ENCODE results near the gene ADAMTS12. TPM values are rescaled to one million over a fixed set of nuclear protein-coding genes. Genes with fewer than 3 reads are reported as not detected.
"Not testable (repeated sequence)": the region's sequence is repeated elsewhere in the genome, so short reads cannot be mapped to it uniquely, and the experiment has no call there.

The ADAMTS12 gene
- polyA plus RNA-seq, 3 donors = not detected

- 89% methylated on average over 1 of the region's 2 CpGs for WGBS (ENCODE audit: insufficient coverage)
- no peaks in the 10 kb centered on the region for H3K36me3 ChIP-seq (replicated peaks in 1 of 2; ENCODE audit: control insufficient read depth in 1 of 2, insufficient read depth in 2 of 2, low read length in 2 of 2)
- H3K4me3 ChIP-seq (replicated peaks in 1 of 3; ENCODE audit: low read depth in 2 of 3, low read length in 3 of 3) = no peak overlapping the region
- H3K9me3 ChIP-seq (replicated peaks in 1 of 2; ENCODE audit: control insufficient read depth in 1 of 2, insufficient read depth in 1 of 2, low read length in 2 of 2) = peaks cover 6 to 10% of the 10 kb centered on the region in 2 donors
- no peak overlapping the region for H3K9ac ChIP-seq (ENCODE audit: insufficient read depth, low read length, poor library complexity, severe bottlenecking)
- no peak overlapping the region for H2AFZ ChIP-seq (ENCODE audit: insufficient read depth, low read depth, low read length, poor library complexity, severe bottlenecking)
- Mint-ChIP-seq H3K36me3 (no peaks in the 10 kb centered on the region), H3K9me3 (peaks cover 2 to 21% (median 13%) of the 10 kb centered on the region in 7 donors), H3K4me1 (no peaks in the 10 kb centered on the region), H3K27ac (no peak overlapping the region), H3K27me3 (ENCODE audit: low read depth in 3 of 3) (peaks cover 0 to 2% (median 2%) of the 10 kb centered on the region in 3 donors), H3K4me3 (no peak overlapping the region)
- no peaks in the 10 kb centered on the region for H3K79me2 ChIP-seq (ENCODE audit: insufficient read depth, low read length)
- TF ChIP-seq, protein P1, sequence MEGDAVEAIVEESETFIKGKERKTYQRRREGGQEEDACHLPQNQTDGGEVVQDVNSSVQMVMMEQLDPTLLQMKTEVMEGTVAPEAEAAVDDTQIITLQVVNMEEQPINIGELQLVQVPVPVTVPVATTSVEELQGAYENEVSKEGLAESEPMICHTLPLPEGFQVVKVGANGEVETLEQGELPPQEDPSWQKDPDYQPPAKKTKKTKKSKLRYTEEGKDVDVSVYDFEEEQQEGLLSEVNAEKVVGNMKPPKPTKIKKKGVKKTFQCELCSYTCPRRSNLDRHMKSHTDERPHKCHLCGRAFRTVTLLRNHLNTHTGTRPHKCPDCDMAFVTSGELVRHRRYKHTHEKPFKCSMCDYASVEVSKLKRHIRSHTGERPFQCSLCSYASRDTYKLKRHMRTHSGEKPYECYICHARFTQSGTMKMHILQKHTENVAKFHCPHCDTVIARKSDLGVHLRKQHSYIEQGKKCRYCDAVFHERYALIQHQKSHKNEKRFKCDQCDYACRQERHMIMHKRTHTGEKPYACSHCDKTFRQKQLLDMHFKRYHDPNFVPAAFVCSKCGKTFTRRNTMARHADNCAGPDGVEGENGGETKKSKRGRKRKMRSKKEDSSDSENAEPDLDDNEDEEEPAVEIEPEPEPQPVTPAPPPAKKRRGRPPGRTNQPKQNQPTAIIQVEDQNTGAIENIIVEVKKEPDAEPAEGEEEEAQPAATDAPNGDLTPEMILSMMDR (IDR thresholded peaks at IDR 0.05) = no peak
- DNase-seq = no peak
- no peaks in the 10 kb centered on the region for H4K20me1 ChIP-seq (ENCODE audit: insufficient read depth, low read length)
- H3K27ac ChIP-seq (ENCODE audit: low read depth in 1 of 2, low read length in 2 of 2) = no peak overlapping the region
- H3K27me3 ChIP-seq (ENCODE audit: control insufficient read depth in 2 of 2, insufficient read depth in 2 of 2, low read length in 2 of 2) = no peaks in the 10 kb centered on the region
- no peak overlapping the region for H3K4me2 ChIP-seq (replicated peaks; ENCODE audit: extremely low read depth, low read length, poor library complexity, severe bottlenecking)
- intact Hi-C loops (cut with micrococcal nuclease) = no loop called here
- no peaks in the 10 kb centered on the region for H3K4me1 ChIP-seq (ENCODE audit: control insufficient read depth in 1 of 2, insufficient read depth in 2 of 2, low read length in 2 of 2)
Observed at GRCh38 chr5:33523208-33523771, 368.5 kb downstream of the ADAMTS12 start.

- peaks cover 12 to 55% (median 31%) of the 10 kb centered on the region in 7 donors for H3K9me3 Mint-ChIP-seq
- intact Hi-C loops (cut with micrococcal nuclease) = no loop called here
- H3K4me2 ChIP-seq (replicated peaks; ENCODE audit: extremely low read depth, low read length, poor library complexity, severe bottlenecking) = no peak overlapping the region
- no peak overlapping the region for H3K9ac ChIP-seq (ENCODE audit: insufficient read depth, low read length, poor library complexity, severe bottlenecking)
- no peak for DNase-seq
- H3K4me1 Mint-ChIP-seq = no peaks in the 10 kb centered on the region
- H4K20me1 ChIP-seq (ENCODE audit: insufficient read depth, low read length) = no peaks in the 10 kb centered on the region
- H3K27ac Mint-ChIP-seq = no peak overlapping the region
- H2AFZ ChIP-seq (ENCODE audit: insufficient read depth, low read depth, low read length, poor library complexity, severe bottlenecking) = no peak overlapping the region
- no peaks in the 10 kb centered on the region for H3K36me3 Mint-ChIP-seq
- H3K36me3 ChIP-seq (replicated peaks in 1 of 2; ENCODE audit: control insufficient read depth in 1 of 2, insufficient read depth in 2 of 2, low read length in 2 of 2) = no peaks in the 10 kb centered on the region
- no peak overlapping the region for H3K4me3 Mint-ChIP-seq
- H3K27me3 Mint-ChIP-seq (ENCODE audit: low read depth in 3 of 3) = peaks cover 1 to 4% (median 2%) of the 10 kb centered on the region in 3 donors
- H3K4me3 ChIP-seq (replicated peaks in 1 of 3; ENCODE audit: low read depth in 2 of 3, low read length in 3 of 3) = no peak overlapping the region
- no peaks in the 10 kb centered on the region for H3K79me2 ChIP-seq (ENCODE audit: insufficient read depth, low read length)
- H3K9me3 ChIP-seq (replicated peaks in 1 of 2; ENCODE audit: control insufficient read depth in 1 of 2, insufficient read depth in 1 of 2, low read length in 2 of 2) = peaks cover 18 to 31% of the 10 kb centered on the region in 2 donors
- no peaks in the 10 kb centered on the region for H3K27me3 ChIP-seq (ENCODE audit: control insufficient read depth in 2 of 2, insufficient read depth in 2 of 2, low read length in 2 of 2)
- H3K4me1 ChIP-seq (ENCODE audit: control insufficient read depth in 1 of 2, insufficient read depth in 2 of 2, low read length in 2 of 2) = no peaks in the 10 kb centered on the region
- TF ChIP-seq, protein P1 (IDR thresholded peaks at IDR 0.05) = no peak
- WGBS (ENCODE audit: insufficient coverage) = no CpG with 5 or more reads among the region's 2 CpGs
- no peak overlapping the region for H3K27ac ChIP-seq (ENCODE audit: low read depth in 1 of 2, low read length in 2 of 2)
Observed at GRCh38 chr5:33516421-33516820, 375.4 kb downstream of the ADAMTS12 start.

DNA sequence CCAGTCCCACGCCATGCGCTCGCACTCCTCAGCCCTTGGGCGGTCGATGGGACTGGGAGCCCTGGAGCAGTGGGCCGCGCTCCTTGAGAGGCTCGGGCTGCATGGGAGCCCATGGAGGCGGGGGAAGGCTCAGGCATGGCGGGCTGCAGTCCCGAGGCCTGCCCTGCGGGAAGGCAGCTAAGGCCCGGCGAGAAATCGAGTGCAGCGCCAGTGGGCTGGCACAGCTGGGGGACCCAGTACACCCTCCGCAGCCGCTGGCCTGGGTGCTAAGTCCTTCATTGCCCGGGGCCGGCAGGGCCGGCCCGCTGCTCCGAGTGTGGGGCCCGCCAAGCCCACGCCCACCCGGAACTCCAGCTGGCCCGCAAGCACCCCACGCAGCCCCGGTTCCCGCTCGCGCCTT lies 376.4 kb downstream of the ADAMTS12 start:
- intact Hi-C loops (cut with micrococcal nuclease); H3K36me3 Mint-ChIP-seq; H2AFZ ChIP-seq (ENCODE audit: insufficient read depth, low read depth, low read length, poor library complexity, severe bottlenecking); H3K27ac Mint-ChIP-seq; H3K27ac ChIP-seq (ENCODE audit: low read depth in 1 of 2, low read length in 2 of 2); H3K4me3 Mint-ChIP-seq; H3K4me2 ChIP-seq (replicated peaks; ENCODE audit: extremely low read depth, low read length, poor library complexity, severe bottlenecking); H3K9ac ChIP-seq (ENCODE audit: insufficient read depth, low read length, poor library complexity, severe bottlenecking); H3K4me3 ChIP-seq (replicated peaks in 1 of 3; ENCODE audit: low read depth in 2 of 3, low read length in 3 of 3); H4K20me1 ChIP-seq (ENCODE audit: insufficient read depth, low read length); H3K36me3 ChIP-seq (replicated peaks in 1 of 2; ENCODE audit: control insufficient read depth in 1 of 2, insufficient read depth in 2 of 2, low read length in 2 of 2); H3K4me1 Mint-ChIP-seq; H3K27me3 Mint-ChIP-seq (ENCODE audit: low read depth in 3 of 3); DNase-seq; H3K79me2 ChIP-seq (ENCODE audit: insufficient read depth, low read length); H3K27me3 ChIP-seq (ENCODE audit: control insufficient read depth in 2 of 2, insufficient read depth in 2 of 2, low read length in 2 of 2); H3K4me1 ChIP-seq (ENCODE audit: control insufficient read depth in 1 of 2, insufficient read depth in 2 of 2, low read length in 2 of 2): not testable (repeated sequence)
- H3K9me3 Mint-ChIP-seq = peaks cover 12 to 56% (median 30%) of the 10 kb centered on the region in 7 donors
- WGBS (ENCODE audit: insufficient coverage) = 93% methylated on average over 32 of the region's 32 CpGs
- H3K9me3 ChIP-seq (replicated peaks in 1 of 2; ENCODE audit: control insufficient read depth in 1 of 2, insufficient read depth in 1 of 2, low read length in 2 of 2) = peaks cover 18 to 31% of the 10 kb centered on the region in 2 donors

All from CD14-positive monocyte (primary cell).